COLO829 (cell line): ENCODE results near the gene SCN8A.
"Not testable (repeated sequence)": the region's sequence is repeated elsewhere in the genome, so short reads cannot be mapped to it uniquely, and the experiment has no call there.

Experiments used
- DNase-seq: peaks from one replicate; pipeline ENCODE4 v3.0.0; 2012; ENCODE audit warnings: low spot score

Gene SCN8A

DNA sequence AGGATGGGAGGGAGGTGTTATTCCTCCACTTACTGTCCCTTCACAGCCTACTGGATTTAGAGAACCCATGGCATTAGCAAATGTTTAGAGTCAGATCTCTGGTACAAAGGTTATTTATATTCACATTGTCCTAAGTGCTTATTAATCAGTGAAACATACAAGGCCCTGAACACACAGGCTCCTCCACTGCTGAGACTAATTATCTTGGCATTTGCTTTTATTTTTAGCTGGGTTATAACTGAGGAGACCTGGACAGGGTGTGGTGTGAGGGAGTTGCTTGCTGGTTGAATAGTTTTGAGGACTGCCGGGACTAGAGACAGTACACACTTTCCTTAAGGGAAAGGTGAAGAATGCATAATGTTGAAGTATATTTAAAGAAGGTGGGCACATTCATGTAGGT, 180.0 kb downstream of the SCN8A start:
- no peak for DNase-seq

DNA sequence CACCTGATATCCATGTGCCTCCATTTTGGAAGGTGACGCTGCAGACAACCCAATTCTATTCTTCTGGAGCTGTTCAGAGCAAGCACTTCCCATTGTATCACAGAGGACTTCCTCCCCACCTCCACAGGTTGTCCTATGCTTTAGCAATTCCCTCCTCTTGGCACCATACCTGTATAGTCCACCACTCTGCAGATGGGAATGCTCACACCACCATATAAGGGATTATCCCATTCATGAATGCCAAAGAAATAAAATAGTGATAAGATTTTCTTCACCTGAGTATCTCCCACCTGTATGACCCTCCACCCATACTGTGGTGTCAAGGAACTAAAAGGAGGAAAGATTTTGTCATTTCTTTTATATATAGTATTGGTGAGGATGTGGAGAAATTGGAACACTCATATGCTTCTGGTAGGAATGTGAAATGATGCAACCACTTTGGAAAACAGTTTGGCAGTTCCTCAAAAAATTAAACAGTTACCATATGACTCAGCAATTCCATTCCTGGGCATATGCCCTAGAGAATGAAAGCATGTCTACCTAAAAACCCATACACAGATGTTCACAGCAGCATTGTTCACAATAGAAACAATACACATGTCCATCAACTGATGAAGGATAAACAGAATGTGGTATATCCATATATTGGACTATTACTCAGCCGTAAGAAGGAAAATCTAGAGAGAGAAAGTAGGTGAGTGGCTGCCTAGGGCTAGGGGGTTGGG, 182.3 kb downstream of the SCN8A start:
- DNase-seq: no peak

DNA sequence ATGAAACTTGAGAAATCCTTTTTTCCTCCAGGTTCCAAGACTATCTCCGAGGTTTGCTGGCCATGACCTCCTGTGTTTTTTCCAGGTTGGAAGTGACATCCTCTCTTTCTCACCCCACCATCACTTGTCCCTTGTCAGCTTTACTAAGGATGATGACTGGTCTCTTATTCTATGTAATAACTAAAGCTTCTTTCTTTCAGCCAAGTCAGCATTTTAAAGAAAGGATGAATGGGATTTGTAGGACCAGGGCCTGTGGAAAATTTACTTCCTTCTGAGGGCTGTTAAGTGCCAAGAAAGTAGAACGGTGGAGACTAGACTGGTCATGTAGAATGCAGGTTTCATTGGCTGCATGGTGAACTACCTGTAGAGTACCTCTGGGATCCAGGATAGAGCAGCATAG, 183.9 kb downstream of the SCN8A start:
- DNase-seq: no peak

DNA sequence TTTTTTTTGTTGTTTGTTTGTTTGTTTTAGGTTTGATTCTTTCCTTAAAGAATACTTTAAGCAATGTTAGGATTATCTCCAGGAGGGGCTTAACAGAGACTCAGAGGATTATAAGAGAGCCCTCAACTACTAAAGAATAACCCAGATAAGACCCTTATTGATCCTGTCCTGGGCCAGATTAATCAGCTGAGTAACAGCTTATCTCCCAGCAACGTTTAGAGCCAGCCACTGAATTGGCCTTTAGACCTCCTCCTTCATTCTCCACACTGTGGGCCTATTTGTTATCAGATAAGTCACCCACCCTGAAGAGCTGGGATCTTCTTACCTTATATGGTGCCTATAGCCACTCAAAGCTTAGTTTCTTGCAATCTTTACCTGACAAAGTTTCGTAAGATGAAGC, 186.4 kb downstream of the SCN8A start:
- no peak for DNase-seq

DNA sequence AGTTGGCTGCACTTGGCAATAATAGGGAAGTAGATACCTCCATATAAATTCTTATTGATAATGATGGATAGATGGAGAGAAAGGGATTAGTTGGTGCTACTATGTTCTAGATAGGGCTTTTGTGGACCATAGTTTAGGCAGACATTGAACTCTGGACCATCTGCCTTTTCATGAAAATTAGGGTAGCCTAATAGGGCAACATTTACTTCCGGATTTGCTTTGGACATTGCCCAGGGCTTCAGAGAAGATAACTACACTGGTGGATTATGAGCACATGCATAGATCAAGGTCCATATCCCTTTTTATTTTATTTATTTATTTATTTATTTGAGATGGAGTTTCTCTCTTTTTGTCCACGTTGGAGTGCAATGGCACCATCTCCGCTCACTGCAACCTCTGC, 186.9 kb downstream of the SCN8A start:
- no peak for DNase-seq

DNA sequence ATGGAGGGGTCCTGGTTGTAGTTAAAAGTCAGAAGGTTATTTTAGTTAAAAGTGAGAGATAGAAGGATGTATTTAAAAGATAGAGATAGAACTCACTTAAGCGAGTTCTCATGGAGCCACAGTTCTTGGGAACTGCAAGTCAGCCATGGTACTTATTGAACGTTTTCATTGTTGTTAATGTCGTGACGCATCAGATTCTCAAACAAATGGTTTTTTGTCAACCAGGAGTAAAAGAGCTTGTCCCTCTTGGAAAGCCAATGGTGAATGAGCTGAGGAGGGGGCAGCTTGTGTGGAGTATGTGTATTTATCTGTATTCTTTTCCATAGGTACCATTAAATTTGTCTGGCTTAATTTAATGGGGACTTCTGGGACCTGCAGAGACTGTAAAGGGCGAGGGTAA, 188.8 kb downstream of the SCN8A start:
- no peak for DNase-seq

DNA sequence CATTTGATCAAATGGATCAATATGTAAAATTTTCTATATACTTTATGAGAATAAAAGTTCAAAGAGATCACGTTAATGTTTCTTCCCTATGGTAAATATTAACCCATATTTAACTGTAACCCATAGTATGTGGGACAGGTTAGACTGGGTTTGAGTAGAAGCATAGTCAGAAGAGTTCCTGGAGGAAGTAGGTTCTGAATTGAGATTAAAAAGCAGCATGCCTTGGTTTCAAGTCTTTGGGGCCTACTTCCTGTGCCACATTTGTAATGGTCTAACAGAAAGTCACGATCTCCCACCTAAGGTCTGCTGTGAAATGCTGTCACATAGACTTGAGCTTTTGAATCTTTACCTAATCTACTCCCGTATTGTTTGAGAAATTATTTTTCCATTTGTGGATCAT, 193.7 kb downstream of the SCN8A start:
- no peak for DNase-seq

DNA sequence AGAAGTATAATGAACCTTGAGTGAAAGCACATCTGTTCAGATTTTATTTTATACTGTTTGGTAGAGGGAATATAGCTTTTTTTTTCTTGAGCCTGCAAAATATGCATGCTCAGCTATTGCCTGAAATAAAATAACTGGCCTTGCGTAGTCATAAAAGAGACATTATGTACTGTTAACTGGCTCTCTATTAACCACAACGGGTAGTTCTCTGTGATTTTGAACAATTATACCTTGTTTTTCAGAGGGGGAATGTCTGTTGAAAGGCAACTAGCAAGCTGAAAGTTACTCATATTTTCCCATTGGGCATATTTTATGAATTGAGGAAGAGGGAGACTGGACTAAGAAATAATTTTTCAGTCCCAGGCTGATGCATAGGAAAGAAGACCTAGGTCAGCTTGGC, 194.9 kb downstream of the SCN8A start:
- peak; percentile 57 for DNase-seq

DNA sequence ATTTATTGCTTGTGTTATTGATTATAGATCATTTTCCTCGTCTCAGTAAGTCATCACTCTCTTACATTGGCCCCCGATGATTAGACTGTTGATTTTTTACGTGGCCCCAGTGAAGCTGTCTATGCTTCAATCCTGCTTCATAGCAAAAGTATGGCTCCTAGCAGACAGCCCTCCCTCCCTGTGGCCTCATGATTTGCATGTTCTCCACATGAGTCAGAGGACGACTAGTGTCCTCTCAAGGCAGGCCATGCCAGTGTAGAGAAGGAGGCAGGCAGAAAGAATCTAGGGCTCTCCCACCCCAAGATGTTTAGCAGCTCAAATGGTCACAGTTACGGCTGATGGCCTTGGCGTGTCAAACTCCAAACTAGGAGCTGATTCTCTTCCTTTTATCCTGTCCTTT, 197.8 kb downstream of the SCN8A start:
- no peak for DNase-seq

DNA sequence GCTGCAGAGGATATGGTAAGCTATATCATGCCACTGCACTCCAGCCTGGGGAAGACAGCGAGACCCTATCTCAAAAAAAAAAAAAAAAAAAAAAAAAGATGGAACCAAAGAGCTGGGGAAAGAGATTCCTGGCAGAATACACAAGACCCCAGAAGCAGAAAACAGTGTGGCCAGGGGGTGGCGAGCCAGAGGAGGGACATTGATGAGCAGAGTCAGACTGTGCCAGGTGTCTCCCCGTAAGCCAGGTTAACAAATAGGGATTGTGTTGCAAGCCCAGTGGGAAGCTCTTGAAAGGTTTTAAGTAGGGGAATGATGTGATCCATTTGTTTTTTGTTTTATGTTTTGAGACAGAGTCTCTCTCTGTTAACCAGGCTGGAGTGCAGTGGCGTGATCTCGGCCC, 201.4 kb downstream of the SCN8A start:
- no peak for DNase-seq

DNA sequence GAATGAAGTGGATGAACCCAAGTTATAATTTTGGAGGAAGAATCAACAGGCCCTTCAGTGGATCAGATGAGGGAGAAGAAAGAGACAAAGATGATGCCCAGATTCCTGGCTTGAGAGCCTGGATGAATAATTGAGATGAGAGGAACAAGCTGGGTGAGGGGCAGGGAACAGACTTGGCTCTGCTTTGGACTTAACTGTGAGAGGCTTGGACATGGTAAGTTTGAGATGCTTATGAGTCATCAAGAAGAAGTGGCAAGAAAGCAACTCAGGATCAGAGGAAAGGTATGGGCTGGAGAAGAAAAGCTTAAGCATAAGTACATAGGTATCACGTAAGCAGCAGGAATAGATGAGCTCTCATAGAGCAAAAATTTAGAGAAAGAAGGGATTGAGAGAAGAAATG, 202.2 kb downstream of the SCN8A start:
- DNase-seq: no peak

DNA sequence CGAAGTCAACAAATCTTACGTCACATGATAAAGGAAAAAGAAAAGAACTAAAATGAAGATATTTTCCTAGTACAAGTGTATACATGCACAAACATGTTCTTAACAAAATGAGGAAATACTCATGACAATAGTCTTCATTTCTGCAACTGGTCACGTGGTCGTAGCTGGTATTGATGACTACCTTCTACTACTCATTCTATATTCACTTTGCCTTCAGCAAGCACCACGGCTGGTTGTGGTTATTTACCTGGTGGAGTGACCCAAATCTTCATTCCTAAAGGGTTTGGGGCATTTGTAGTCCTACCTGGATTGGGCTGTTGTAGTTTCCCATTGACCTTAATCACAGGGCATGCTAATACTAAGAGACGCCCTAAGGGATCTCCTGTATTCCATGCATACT, 206.3 kb downstream of the SCN8A start:
- DNase-seq: no peak

DNA sequence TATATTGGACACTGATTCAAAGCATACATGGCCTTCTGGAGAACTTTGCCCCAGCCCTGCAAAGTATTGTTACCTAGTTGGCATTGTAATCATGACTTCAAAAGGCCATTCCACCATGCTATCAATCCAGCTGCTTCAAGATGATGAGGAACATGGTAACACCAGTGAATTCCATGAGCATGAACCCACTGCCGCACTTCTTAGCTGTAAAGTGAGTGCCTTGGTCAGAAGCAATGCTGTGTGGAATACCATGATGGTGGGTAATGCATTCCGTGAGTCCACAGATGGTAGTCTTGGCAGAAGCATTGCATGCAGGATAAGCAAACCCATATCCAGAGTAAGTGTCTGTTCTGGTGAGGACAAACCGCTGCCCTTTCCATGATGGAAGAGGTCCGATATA, 207.0 kb downstream of the SCN8A start:
- not testable (repeated sequence) for DNase-seq

DNA sequence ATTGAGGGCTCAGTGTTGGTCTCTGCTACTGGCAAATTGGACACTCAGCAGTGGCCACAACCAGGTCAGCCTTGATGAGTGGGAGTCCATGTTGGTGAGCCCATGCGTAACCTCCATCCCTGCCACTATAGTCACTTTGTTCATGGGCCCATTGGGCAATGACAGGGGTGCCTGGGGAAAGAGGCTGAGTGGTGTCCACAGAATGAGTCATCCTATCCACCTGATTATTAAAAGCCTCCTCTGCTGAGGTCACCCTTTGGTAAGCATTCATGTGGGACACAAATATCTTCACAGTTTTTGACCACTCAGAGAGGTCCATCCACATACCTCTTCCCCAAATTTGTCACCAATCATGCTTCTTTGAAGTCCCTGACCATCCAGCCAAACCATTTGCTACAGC, 207.5 kb downstream of the SCN8A start:
- no peak for DNase-seq

DNA sequence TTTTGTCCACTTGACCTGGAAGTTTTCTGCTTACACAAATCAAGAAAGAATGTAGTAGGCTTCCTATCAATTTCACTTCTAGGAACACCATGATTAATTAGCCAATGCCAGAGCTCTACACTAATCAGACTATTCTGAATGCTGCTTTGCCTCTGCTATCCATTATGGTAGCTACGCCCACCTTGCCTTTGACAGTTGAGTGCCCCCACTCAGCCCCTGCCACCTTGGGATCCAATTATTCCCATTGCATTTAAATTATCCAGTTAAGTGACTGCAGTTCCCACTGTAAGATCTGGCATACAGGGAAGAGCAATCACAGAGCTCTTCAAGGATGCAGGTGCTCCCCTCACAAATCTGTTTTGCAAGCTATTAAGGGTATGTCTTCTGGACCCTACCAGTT, 210.0 kb downstream of the SCN8A start:
- DNase-seq: no peak

DNA sequence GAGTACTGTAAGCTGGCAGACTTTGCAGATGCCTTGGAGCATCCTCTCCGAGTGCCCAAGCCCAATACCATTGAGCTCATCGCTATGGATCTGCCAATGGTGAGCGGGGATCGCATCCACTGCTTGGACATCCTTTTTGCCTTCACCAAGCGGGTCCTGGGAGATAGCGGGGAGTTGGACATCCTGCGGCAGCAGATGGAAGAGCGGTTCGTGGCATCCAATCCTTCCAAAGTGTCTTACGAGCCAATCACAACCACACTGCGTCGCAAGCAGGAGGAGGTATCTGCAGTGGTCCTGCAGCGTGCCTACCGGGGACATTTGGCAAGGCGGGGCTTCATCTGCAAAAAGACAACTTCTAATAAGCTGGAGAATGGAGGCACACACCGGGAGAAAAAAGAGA, 215.9 kb downstream of the SCN8A start:
- DNase-seq: no peak

DNA sequence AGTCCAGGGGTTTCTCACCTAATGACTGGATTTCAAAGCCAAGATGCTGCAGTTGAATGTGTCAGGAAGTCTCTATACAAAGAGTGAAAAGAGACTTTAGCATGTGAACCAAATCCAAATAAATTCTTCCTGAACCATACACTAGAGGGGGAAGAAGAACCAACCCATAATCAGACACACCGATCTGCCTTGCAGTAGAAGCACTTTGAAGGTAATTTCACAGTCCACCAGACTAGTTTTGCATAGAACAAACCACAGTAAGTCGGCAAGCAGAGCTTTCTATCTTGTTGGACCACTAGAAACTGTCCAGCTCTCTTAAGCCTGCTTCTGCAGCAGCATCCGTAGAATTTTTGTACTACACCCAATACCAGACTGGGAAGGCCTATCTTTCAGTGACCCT, 218.2 kb downstream of the SCN8A start:
- DNase-seq: no peak

DNA sequence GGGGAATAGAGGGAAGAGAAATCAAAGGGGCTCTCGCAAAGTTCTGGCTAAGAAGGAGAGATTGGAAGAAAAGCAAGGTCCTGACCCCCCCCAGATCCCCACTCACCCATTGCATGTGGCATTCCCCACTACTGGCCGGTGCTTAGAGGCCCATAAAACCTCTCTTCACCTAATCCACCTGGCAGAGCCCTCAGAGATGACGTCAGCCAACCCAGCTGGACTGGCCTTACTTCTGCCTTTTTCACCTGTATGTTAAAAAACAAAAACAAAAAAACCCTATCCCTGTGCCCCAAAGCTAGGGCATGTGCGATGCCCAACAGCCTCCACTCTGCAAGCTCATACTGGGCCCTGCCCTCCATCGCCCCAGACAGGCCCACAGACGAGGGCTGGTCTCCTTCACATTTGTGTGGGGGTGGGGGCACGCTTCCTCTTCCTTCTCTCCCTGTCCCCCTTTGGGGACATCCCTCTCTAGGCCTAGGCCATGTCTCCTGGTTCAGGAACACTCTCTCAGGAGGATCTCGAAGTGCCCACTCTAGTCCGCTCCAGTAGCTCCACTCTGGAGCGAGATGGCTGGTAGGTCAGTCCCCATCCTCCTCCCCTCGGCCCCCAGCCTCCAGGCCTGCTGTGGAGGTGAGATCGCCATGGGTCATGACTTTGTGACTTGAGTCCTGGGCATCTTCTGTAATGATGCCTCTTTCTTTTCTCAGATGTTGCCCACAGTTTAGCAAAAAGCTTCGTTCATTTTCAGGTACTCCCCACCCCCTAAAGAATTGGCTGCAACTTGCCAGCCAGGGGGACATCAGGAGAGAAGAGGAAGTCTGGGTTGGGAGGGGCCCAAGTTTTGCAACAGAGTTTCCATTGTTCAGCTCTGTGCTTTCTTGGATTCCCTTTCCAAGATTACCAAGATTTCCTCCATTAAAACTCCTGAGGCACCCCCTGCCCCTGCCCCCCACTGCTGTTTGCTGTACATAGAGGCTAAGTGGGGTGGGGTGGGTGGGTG, 220.5 kb downstream of the SCN8A start:
- no peak for DNase-seq

DNA sequence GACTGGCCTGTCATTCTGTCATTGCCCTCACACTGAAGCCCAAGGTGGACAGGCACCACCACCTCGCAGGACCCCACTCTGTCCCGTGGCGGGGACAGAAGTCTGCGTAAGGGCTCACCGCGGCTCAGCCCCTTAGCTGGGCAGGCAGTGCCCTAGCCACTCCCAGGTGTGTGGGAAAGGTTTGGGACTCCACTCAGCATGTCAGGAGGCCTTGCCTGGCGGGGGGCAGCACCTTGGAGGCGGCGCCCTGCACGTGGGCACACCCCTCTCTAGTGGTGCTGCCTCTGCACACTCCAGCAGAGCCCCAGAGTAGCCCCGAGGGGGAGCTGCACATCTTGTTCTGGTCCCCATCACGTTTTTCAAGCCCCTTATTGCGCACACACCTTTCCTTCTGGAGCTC, 221.8 kb downstream of the SCN8A start:
- no peak for DNase-seq

DNA sequence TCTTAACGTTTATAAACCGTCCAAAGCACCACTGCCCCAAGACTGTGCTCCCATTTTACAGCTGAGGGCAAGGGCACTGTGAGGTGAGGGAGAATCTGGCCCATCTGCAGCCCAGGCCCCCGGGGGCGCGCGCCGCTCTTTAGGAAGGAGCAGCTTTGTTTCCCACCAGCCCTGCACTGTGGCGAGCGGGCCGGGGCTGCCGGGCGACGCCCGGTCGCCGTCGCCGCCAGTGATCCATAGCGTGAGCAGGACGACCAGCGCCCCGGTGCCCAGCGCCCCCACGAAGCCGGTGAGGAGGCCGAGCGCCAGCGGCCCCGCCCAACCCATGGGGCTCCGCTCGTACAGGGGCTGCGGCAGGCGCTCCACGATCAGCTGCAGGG, 222.9 kb downstream of the SCN8A start:
- DNase-seq: no peak

DNA sequence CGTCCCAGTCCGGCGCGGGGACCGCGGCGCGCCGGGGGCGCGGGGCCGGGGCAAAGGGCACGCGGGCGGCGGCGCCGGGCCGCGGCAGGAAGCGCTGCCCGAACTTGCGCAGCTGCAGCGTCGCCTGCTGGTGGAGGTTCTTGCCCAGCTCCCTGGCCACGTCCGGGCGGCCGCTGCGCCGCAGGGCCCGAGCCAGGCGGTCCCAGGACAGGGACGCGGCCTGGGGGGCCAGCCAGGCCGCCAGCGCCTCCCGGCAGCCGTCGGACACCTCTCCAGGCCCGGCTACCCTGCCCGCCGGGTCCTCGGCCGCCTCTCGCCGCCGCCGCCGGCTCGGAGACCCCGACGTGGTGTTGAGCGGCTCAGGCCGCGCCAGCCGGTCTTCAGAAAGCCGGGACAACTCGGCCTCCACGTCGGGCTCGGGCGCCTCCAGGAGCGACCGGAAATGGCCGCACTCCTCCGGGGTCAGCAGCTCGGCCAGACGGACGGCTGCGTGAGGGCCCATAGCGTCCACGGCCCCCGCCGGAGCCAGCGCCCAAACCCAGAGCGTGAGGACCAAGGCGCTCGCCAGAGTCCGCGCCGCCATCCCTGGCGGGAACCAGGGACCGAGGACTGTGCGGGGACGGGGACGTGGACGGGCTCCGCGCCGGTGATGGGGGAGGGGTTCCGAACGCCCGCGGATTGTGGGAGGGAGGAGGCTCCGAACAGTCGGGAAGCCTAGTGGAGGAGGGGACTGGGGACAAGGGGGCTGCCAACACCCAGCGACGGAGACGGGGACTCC, 223.5 kb downstream of the SCN8A start:
- no peak for DNase-seq

DNA sequence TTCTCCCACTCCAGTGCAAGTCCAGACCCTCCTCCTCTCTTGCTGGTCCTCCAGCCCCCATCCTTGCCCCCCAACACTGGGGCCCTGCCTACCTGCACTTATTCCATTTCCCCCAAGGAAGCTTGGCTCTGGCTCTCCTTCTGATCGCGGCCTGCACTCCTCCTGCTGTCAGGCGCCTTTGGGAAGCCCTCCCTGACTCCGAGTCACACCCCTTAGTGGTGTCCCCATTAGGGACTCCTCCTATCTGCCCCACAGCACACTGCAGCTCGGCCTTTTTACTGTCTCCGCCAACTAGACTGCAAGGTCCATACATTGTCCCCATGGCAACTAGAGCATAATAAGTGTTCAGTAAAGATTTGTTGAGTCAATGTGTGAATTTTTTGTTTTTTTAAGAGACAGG, 224.5 kb downstream of the SCN8A start:
- no peak for DNase-seq
